Stomach (tissue), 9 donors: ENCODE data around the gene IRF7. TPM values are rescaled to one million over a fixed set of nuclear protein-coding genes. Genes with fewer than 3 reads are reported as not detected.

Source experiments
- DNase-seq, 2 donors: peaks; one replicate each; pipeline versions ENCODE4 v3.0.0 to v3.0.0-alpha.2; 2013 to 2019
- H3K27ac ChIP-seq, 5 donors: fragments of 200-600 bp in 4 of 5; sonication (generic) in 4 of 5; one replicate each; pipeline ENCODE4 v1.5.1; 2013 to 2019; ENCODE audit warnings: mild to moderate bottlenecking in 1 of 5, moderate library complexity in 1 of 5
- H3K27me3 ChIP-seq, 3 donors: fragments of 200-600 bp; sonication (generic); one replicate each; pipeline ENCODE4 v1.5.1; 2017 to 2019; ENCODE audit warnings: mixed run types in 1 of 3
- H3K36me3 ChIP-seq, 4 donors: fragments of 200-600 bp; sonication (generic); 1 replicate in 3 of 4; 2 replicates in 1 of 4; pipeline ENCODE4 v1.5.1; 2016 to 2019
- H3K4me1 ChIP-seq, 4 donors: fragments of 200-600 bp; sonication (generic); one replicate each; pipeline ENCODE4 v1.5.1; 2016 to 2019
- H3K4me3 ChIP-seq, 4 donors: fragments of 200-600 bp; sonication (generic) in 3 of 4; one replicate each; pipeline ENCODE4 v1.5.1; 2016 to 2019; ENCODE audit warnings: mild to moderate bottlenecking in 1 of 4
- H3K9me3 ChIP-seq, 4 donors: fragments of 200-600 bp; sonication (generic); one replicate each; pipeline ENCODE4 v1.5.1; 2016 to 2019
- CTCF ChIP-seq, 7 experiments: fragments of 450-650 bp in 4 of 7; fragments of 200-600 bp in 3 of 7; sonication (generic) in 3 of 7; IDR thresholded peaks; one replicate each; pipeline ENCODE4 v1.5.1; 2016 to 2019; ENCODE audit warnings: antibody characterized with exemption in 7 of 7, control low read depth in 2 of 7, mild to moderate bottlenecking in 1 of 7
- EP300 ChIP-seq: sonication (generic); formaldehyde crosslinking; IDR thresholded peaks from one replicate; pipeline ENCODE4 v1.6.1; 2017; ENCODE audit warnings: antibody characterized with exemption
- POLR2A ChIP-seq, 4 donors: fragments of 450-650 bp; IDR thresholded peaks; one replicate each; pipeline ENCODE4 v1.6.1; 2016; ENCODE audit warnings: antibody characterized with exemption in 4 of 4, control low read depth in 2 of 4, mild to moderate bottlenecking in 1 of 4, moderate library complexity in 1 of 4
- POLR2AphosphoS5 ChIP-seq, 3 donors: sonication (generic); formaldehyde crosslinking; IDR thresholded peaks; one replicate each; pipeline ENCODE4 v1.6.1; 2016; ENCODE audit warnings: antibody characterized with exemption in 3 of 3
- WGBS, 5 donors: extraction: QIAGEN DNeasy Blood & Tissue Kit in 3 of 5; methylation state at CpG; one replicate each; pipeline versions ENCODE4 v1.1.5 to v1.1.7; 2013 to 2018; 5-methylcytosine and 5-hydroxymethylcytosine counted together
- intact Hi-C: fragments of 100-400 bp; cut with DNase I; formaldehyde crosslinking; loops from one replicate; pipeline ENCODE4 v1.15.1; 2023; ENCODE audit warnings: low total_unique reads
- polyA plus RNA-seq, 3 donors: library from polyadenylated mRNA; stranded (reverse); fragments of 200-250 nt; gene quantifications; one replicate each; pipeline ENCODE4 v1.2.3, GENCODE V29; 2013
- total RNA-seq, 5 donors: library from RNA; depleted of rRNA; stranded (reverse); fragments of >200 nt; gene quantifications; one replicate each; pipeline versions ENCODE4 v1.1.0 to v1.2.3, GENCODE V29; 2014 to 2016
- donor health status: healthy with polysubstance abuse.
- donor health status: Bipolar disorder and iron deficiency.
- donor health status: healthy.

Gene IRF7
- total and polyA plus RNA-seq, 8 donors: 5.7 to 49.1 (median 33.7) TPM

DNA sequence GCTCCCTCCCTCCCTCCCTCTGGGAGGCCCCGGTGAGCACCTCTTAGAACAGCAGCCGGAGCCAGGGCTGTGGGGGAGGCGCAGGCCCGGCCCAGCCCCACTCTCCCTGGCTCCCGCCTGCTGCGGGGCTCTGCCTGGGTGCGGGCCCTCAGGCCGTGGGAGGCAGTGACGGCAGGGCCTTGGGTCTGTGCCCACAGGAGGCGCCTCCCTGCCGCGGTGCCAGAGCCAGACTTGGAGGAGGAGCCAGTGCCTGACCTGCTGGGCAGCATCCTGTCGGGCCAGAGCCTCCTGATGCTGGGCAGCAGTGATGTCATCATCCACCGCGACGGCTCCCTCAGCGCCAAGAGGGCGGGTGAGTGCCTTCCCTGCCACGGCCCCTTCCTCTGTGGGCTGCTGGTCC lies 9.5 kb downstream of the IRF7 start:
- intact Hi-C loops: no loop called here
- no peaks in the 10 kb centered on the region for H3K9me3 ChIP-seq
- peak in 1 of 3 donors; percentile 64 for TF ChIP-seq POLR2AphosphoS5 (IDR thresholded peaks at IDR 0.05)
- no peak for TF ChIP-seq POLR2A (IDR thresholded peaks at IDR 0.05)
- WGBS, 5 donors: 44 to 53% (median 49%) methylated on average over 13 to 19 of the region's 19 CpGs
- no peaks in the 10 kb centered on the region for H3K27me3 ChIP-seq
- DNase-seq: peak; percentile 72 to 80
- no peak overlapping the region for H3K4me3 ChIP-seq
- peaks cover 95 to 100% (median 100%) of the 10 kb centered on the region in 4 donors for H3K36me3 ChIP-seq
- H3K27ac ChIP-seq: peak overlapping the region in 4 of 5 donors; percentile 26 to 75 (median 60)
- peaks cover 0 to 12% (median 10%) of the 10 kb centered on the region in 4 donors for H3K4me1 ChIP-seq

- no peak overlapping the region for H3K4me3 ChIP-seq
- H3K27ac ChIP-seq: peak overlapping the region in 4 of 5 donors; percentile 26 to 75 (median 60)
- WGBS, 5 donors: 73 to 96% (median 92%) methylated on average over 11 to 33 of the region's 33 CpGs
- TF ChIP-seq CTCF (IDR thresholded peaks at IDR 0.05): no peak
- no peak for TF ChIP-seq POLR2AphosphoS5 (IDR thresholded peaks at IDR 0.05)
- TF ChIP-seq POLR2A (IDR thresholded peaks at IDR 0.05): no peak
- no peak for TF ChIP-seq EP300
- peaks cover 0 to 11% (median 8%) of the 10 kb centered on the region in 4 donors for H3K4me1 ChIP-seq
- H3K27me3 ChIP-seq: no peaks in the 10 kb centered on the region
- intact Hi-C loops: no loop called here
- DNase-seq: peak in 1 of 2 donors; percentile 6
- peaks cover 94 to 100% (median 100%) of the 10 kb centered on the region in 4 donors for H3K36me3 ChIP-seq
- no peaks in the 10 kb centered on the region for H3K9me3 ChIP-seq
These were observed 10.2 kb downstream of the IRF7 start for GRCh38 chr11:605286-606129.

- no peaks in the 10 kb centered on the region for H3K9me3 ChIP-seq
- intact Hi-C loops: no loop called here
- no peak overlapping the region for H3K27ac ChIP-seq
- H3K4me1 ChIP-seq: peaks cover 0 to 11% (median 8%) of the 10 kb centered on the region in 4 donors
- H3K36me3 ChIP-seq: peaks cover 92 to 100% (median 100%) of the 10 kb centered on the region in 4 donors
- TF ChIP-seq POLR2AphosphoS5 (IDR thresholded peaks at IDR 0.05) (no peak), POLR2A (IDR thresholded peaks at IDR 0.05) (no peak), EP300 (no peak), CTCF (IDR thresholded peaks at IDR 0.05) (no peak)
- DNase-seq: no peak
- WGBS, 5 donors: 88 to 91% (median 90%) methylated on average over 13 of the region's 13 CpGs
- no peak overlapping the region for H3K4me3 ChIP-seq
- H3K27me3 ChIP-seq: no peaks in the 10 kb centered on the region
These were observed 12.6 kb downstream of the IRF7 start for GRCh38 chr11:603154-603553.

DNA sequence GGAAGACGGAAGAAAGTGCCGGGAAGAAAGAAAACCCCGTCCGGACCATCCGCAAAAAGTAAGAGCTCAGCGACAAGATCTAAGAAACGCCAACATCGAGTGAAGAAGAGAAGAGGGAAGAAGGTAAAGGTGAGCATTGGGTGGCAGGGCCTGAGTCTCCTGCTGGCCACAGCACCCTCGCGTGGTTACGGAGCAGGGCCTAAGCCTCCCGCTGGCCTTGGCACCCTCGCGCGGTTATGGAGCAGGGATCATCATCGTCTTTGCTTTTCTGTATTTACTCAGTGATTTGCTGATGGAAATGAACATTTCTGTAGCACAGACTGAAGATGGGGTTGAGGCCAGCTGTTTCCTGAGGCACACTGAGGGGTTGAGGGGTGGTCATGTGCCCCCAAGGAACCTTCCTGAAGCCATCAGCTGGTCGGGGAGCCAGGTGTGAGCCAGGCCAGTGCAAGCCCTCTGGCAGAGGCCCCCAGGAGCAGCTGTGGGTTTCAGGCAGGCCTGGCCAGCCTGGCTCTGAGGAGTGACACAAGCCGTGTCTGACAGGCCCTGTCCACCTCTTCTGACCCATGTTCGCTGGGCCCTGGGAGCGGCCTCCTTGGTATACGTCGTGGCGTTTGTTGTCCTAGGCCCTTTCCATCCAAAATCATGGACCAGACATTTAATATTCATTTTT lies 14.0 kb downstream of the IRF7 start:
- WGBS, 5 donors: 89 to 94% (median 92%) methylated on average over 23 of the region's 23 CpGs
- H3K9me3 ChIP-seq: no peaks in the 10 kb centered on the region
- no peaks in the 10 kb centered on the region for H3K27me3 ChIP-seq
- no peak overlapping the region for H3K4me3 ChIP-seq
- DNase-seq: no peak
- H3K4me1 ChIP-seq: peaks cover 0 to 11% (median 8%) of the 10 kb centered on the region in 4 donors
- H3K36me3 ChIP-seq: peaks cover 92 to 100% (median 100%) of the 10 kb centered on the region in 4 donors
- H3K27ac ChIP-seq: no peak overlapping the region
- TF ChIP-seq CTCF (IDR thresholded peaks at IDR 0.05): no peak
- intact Hi-C loops: no loop called here
